TTC549 (cell line): ENCODE data around the gene DNMT3A.

Experiments
- FAIRE-seq: peaks from 2 replicates; lab custom pipeline; 2012; peaks lifted over from hg19 to GRCh38; lab: Jason Lieb, UNC

Gene DNMT3A

GRCh38 chr2:25324905-25325592, 16.7 kb downstream of the DNMT3A start:
- FAIRE-seq, result no peak

DNA sequence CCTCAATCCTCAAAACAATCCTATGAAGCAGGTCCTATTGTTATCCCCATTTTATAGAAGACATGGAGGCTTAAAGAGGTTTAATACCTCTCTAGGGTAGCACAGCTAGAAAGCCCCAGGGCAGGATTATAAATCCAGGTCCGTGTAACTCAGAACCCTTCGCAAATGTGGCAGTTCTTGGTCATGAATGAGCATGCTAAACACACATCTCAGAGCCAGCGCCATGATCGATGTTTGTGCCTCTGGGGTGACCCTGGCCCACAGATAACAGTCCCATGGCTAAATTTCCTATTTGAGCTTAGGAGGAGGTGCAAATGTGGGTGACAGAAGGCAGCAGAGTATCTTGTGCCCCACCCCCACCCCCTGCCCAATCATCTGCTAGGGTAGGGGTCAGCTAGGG, 17.5 kb downstream of the DNMT3A start:
- no peak for FAIRE-seq

GRCh38 chr2:25323610-25324189, 18.0 kb downstream of the DNMT3A start:
- FAIRE-seq, result no peak

GRCh38 chr2:25323042-25323514, 18.6 kb downstream of the DNMT3A start:
- no peak for FAIRE-seq

DNA sequence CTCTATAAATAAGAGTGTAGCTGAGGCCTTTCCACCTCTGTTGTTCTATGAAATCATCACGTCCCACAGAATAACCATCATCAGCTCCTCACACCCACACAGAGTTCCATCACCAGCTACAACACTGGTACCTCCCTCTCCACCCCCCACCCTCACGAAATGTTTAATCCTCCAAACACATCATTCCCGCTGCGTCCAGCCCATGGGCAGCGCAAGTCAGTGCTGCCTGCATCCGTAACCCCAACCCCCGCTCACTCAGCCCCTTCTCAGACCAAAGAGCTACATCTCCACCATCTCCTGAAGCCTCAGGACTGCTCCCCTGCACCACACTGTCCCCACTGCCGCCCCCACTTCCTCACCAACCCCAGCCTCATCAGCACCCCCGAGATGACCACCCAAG, 19.4 kb downstream of the DNMT3A start:
- FAIRE-seq, result no peak

- FAIRE-seq, result no peak
These were observed 21.6 kb downstream of the DNMT3A start for GRCh38 chr2:25320077-25320476.

DNA sequence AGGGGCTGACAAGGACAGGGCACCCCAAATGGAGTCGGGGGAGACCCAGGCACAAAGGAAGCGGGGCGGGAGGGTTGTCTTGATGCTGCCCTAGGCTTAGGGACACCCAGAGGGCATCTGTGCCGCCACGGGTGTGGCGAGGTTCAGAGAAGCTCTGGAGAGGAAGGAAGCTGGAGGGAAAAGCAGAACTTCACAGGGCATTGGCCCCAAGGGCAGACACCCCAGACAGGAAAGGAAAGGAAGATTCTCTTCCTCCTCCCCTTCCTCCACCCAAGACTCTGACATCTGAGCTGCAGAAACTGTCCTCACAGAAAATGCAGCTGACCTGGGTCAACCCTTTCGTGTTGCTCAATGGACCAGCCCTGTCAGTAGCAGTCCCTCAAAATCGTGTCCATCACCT, 25.6 kb downstream of the DNMT3A start:
- FAIRE-seq, result no peak

DNA sequence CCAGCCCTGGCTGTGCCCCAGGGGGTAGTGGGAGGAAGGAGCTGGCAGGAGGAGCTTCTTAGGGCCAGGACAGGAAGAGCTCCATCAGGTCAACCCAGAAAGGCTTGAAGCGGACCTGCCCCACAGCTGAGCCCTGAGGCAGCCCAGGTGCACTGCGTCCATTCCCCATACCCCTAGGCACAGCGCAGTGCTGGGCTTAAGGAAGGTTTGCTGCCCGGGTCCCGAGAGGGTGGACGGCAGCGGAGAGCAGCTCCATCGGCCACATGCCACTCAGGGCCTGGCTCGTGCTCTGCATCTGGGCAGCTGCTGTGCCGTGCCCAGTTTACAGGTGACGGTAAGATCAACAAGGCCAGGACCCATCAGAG, 26.4 kb downstream of the DNMT3A start:
- FAIRE-seq, result no peak

DNA sequence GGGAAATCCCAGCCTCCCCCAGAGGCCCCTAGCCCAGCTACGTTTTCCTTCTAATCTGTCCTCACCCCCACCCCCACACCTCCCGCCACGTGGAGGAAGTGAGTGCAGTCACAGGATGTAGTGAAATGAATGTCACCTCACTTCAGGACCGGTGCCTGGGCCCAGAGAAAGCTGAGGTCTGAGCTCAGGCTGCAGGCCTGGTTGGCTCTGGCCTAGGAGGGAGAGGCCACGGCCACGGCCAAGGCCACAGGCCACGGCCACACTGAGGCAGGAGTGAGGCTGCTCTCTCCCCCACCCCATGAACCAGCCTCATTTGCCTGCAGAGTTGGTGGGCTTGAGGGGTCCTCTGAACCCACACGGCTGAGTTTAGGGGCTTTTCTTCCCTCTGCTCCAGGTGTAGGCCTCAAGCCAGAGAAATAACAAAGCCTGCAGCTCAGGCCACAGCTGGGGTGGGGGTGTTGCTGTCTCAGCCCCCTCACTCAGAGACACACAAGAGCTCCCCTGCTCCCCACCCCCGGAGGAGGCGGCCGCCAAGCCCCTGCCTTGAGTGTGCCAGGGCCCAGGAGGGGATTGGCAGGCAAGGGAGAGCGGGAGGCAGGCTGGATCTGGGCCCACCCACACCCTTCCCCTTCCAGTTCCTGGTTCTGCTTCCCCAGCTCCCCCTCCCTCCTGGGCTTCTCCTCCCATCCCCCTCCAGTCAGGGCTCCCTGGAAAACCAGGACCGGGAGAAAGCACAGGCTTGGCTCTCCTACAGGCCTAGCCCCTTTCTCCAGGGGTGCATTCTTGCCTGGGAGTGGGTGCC, 27.0 kb downstream of the DNMT3A start:
- FAIRE-seq, result no peak

DNA sequence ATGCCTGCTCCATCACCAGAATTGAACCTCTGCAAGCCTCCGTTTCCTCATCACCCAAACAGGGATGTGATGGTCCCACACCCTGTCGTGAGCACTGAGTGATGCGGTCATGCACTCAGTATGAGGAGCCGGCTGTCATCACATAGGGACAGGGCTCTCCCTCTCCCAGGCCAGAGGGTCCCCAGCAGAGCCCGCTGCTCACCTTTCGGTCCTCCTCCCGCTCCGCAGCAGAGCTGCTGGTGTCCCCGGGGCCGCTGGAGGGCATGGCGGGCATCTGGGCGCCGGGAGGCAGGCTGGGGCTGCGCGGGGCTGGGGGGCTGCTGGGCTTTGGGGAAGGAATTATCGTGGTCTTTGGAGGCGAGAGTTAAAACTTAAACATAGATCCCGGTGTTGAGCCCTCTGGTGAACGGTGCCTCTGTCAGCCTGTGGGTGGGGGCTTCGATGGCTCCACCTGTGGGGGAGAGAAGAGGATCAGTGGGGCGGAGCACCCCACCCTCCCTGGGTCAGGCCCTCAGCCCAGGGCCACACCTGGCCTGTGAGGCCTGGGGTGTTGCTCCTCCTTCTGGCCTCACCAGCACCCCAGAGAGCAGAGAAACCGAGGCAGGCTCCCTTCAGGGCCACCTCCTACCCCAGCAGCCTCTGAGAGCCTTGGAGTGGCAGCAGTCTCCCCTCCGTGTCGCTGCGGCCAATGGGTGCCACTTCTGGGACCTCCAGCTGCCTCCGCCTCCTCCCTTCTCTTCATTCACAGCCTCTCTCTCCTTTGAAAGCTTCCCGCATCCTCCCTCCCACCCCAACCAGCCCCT, 27.8 kb downstream of the DNMT3A start:
- FAIRE-seq, result no peak

- no peak for FAIRE-seq
These were observed 28.6 kb downstream of the DNMT3A start for GRCh38 chr2:25312958-25313710.

- no peak for FAIRE-seq
These were observed 29.7 kb downstream of the DNMT3A start for GRCh38 chr2:25311865-25312575.

DNA sequence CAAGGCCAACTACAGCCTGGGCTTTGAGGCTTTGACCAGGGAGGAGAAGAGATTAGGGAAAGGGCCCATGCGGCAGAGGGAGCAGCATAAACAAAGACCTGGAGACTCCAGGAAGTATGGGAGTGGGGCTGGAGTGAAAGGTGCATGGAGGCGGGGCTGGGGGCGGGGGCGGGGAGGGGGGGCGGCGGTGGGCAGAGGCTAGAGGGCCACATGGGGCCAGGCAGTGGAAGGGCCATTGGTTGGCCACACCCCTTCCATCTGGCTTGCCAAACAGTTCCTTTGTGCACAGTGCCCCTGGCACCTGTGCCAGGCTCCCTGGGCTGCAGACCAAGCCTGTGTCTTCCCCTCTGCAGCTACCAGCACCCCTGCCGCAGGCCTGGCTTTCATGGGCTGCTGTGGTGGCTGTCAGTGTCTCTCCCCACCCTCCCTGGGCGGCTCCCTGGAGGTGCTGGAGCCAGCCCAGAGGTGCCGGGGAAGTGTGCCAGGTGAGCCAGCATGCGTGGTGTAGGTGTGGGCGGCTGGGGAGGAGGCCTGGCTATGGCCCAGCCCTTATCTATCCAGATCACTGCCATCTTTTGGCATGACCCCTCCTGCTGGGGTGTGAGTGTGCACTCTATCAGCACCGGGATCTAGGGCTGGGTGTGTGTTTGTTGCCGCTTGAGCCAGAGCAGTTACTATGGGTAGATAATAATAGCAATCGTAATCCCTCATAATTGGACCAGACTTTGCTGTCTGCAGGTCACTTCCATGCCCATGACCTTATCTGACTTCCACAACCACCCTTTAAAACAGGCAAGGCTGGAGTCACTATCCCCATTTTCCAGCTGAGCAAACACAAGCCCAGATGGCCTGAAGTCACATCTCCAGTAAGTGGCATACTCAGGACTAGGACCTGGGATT, 30.5 kb downstream of the DNMT3A start:
- FAIRE-seq, result no peak

DNA sequence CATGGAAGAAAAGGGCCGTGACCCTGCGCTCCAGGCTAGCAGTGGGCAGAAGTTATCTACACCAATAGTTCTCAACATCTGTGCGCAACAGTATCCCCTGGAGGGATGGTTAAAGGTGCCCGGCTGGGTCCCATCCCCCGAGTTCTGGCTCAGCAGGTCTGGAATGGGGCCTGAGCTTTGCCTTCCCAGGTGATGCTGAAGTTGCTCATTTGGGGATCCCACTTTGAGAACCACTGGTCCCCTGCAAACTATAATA, 31.1 kb downstream of the DNMT3A start:
- no peak for FAIRE-seq

DNA sequence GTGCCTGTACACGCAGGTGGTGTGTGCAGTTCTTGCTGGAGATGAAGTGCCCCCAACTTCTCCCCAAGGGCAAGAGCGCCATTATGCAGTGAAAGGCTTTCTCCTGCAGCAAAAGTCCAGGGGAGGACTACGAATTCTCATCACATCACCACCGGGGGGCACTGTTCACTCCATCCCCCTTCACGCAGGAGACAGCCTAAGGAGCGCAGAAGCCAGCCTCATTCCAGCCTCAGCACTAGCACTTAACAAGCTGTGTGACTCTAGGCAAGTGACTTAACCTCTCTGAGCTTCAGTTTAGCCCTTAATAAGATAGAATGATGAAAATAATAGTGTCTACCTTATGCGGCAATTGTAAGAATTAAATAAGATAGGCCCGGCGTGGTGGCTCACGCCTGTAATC, 32.3 kb downstream of the DNMT3A start:
- peak; percentile 85 for FAIRE-seq

DNA sequence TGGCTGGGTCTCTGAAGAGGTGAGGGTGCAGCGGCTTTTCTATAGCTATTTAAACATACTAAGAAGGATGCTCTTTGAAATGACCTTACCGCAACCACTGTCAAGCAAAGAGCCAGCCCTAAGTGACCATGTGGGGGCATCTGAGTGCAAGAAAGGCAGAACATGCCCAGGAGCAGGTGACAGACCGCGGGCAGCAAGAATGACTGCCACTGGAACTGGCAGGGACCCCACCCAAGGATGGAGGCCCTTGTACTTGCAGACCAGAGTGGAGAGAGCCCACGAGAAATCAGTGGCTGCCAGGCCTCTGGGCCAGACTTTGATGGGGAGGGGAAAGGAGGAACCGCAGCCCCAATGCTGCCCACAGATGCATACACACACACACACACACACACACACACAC, 33.1 kb downstream of the DNMT3A start:
- FAIRE-seq, result no peak

GRCh38 chr2:25307949-25308557, 33.7 kb downstream of the DNMT3A start:
- no peak for FAIRE-seq

GRCh38 chr2:25306777-25307368, 34.9 kb downstream of the DNMT3A start:
- no peak for FAIRE-seq

- no peak for FAIRE-seq
These were observed 36.0 kb downstream of the DNMT3A start for GRCh38 chr2:25305775-25306174.
